ENCODE results near the gene CCDC126. TPM values are rescaled to one million over a fixed set of nuclear protein-coding genes. Genes with fewer than 3 reads are reported as not detected.

The CCDC126 gene
- total and polyA plus RNA-seq, 2 of the 8 experiments (the other 6 are each of a cell fraction or from before 2014, with no cell fraction given), result 1.4 to 5.3 TPM

GRCh38 chr7:23547662-23548061, 49.5 kb upstream of the CCDC126 start:
- Histone ChIP-seq H2AK5ac (ENCODE audit: low read depth, low read length) (no peak overlapping the region), H2BK120ac (replicated peaks; ENCODE audit: low read depth, low read length) (no peak overlapping the region), H3K4me3 (ENCODE audit: extremely low read depth in 1 of 4, insufficient read depth in 2 of 4, low read depth in 3 of 4, low read length in 4 of 4) (no peak overlapping the region), H2AFZ (ENCODE audit: low read length) (no peak overlapping the region), H3K9me3 (ENCODE audit: insufficient read depth in 2 of 2, low read depth in 1 of 2, low read length in 1 of 2) (peaks cover 0 to 2% of the 10 kb centered on the region in 2 experiments; a peak in 1 of 4 replicates), H3K23me2 (ENCODE audit: low read depth, low read length) (no peaks in the 10 kb centered on the region), H3K14ac (ENCODE audit: insufficient read length) (no peak overlapping the region), H2BK20ac (ENCODE audit: low read length) (no peak overlapping the region), H4K8ac (ENCODE audit: extremely low read depth, insufficient read depth, low read length) (no peak overlapping the region), H4K91ac (replicated peaks; ENCODE audit: insufficient read length, low read length) (no peak overlapping the region), H3K79me1 (ENCODE audit: low read depth, low read length) (no peaks in the 10 kb centered on the region), H3K4me1 (replicated peaks in 1 of 4; ENCODE audit: control insufficient read depth in 3 of 4, insufficient read depth in 4 of 4, low read length in 3 of 4) (no peaks in the 10 kb centered on the region), H3K4ac (replicated peaks; ENCODE audit: insufficient read length, low read depth, low read length) (no peak overlapping the region), H3K79me2 (ENCODE audit: control insufficient read depth in 1 of 2, insufficient read depth in 2 of 2, low read length in 2 of 2) (no peaks in the 10 kb centered on the region), H3K27me3 (replicated peaks in 1 of 4; ENCODE audit: control insufficient read depth in 3 of 4, extremely low read depth in 1 of 4, insufficient read depth in 3 of 4, low read length in 3 of 4) (no peaks in the 10 kb centered on the region), H3K23ac (ENCODE audit: insufficient read length) (no peak overlapping the region), H3K4me2 (ENCODE audit: insufficient read depth in 1 of 2, low read depth in 2 of 2, low read length in 2 of 2) (no peak overlapping the region), H2BK15ac (ENCODE audit: low read length) (no peak overlapping the region), H3K27ac (ENCODE audit: low read depth, low read length) (no peak overlapping the region), H3K36me3 (ENCODE audit: control insufficient read depth in 2 of 4, insufficient read depth in 4 of 4, low read length in 3 of 4) (no peaks in the 10 kb centered on the region), H3K9ac (replicated peaks in 1 of 4; ENCODE audit: extremely low read depth in 1 of 4, low read depth in 3 of 4, low read length in 3 of 4) (no peak overlapping the region), H4K5ac (ENCODE audit: insufficient read length, low read depth, low read length) (no peak overlapping the region), H2BK12ac (ENCODE audit: low read depth, low read length) (no peak overlapping the region), H3K18ac (ENCODE audit: extremely low read depth, low read length) (no peak overlapping the region), H4K20me1 (replicated peaks in 1 of 2; ENCODE audit: control insufficient read depth in 1 of 2, insufficient read depth in 2 of 2, low read length in 2 of 2) (no peaks in the 10 kb centered on the region), H2BK5ac (ENCODE audit: low read depth, low read length) (no peak overlapping the region), H3K56ac (replicated peaks; ENCODE audit: insufficient read length, low read depth, low read length) (no peak overlapping the region)
- 84% methylated on average over 4 of the region's 4 CpGs; no CpG with 5 or more reads in 1 of the 2 experiments for WGBS, 2 experiments (ENCODE audit: extremely low coverage in 1 of 2, insufficient coverage in 1 of 2, insufficient read length in 1 of 2, insufficient replicate concordance in 2 of 2, low coverage in 1 of 2, low lambda C conversion rate in 2 of 2, missing lambda C conversion rate in 1 of 2)
- DNase-seq (ENCODE audit: low read depth in 1 of 2, low spot score in 2 of 2) (no peak), FAIRE-seq (no peak)
- ChIA-PET POLR2A (ENCODE audit: partially characterized antibody) (interaction anchor here (0.7 kb wide), 1 partner anchor 17 kb away, joined by 4 read pairs; no protein-coding TSS in a partner anchor), CTCF (ENCODE audit: partially characterized antibody) (interaction anchor here (0.6 to 5.0 kb wide), 24 partner anchors 9 to 1473 kb away, joined by 3 to 26 read pairs (median 4); partner anchors contain the start of gene STK31)
- no peak for TF ChIP-seq MAX (IDR thresholded peaks at IDR 0.05)
- TF ChIP-seq EP300 (IDR thresholded peaks at IDR 0.05; ENCODE audit: borderline replicate concordance in 1 of 2, low read depth in 2 of 2, low read length in 2 of 2), result no peak
- no peak for TF ChIP-seq JUND (IDR thresholded peaks at IDR 0.05; ENCODE audit: low read length)
- no peak for TF ChIP-seq CHD1 (IDR thresholded peaks at IDR 0.05; ENCODE audit: low read depth, low read length)
- no peak for TF ChIP-seq SUZ12 (IDR thresholded peaks at IDR 0.05; ENCODE audit: low read length)
- TF ChIP-seq ATF3 (IDR thresholded peaks at IDR 0.05; ENCODE audit: insufficient read depth, low read depth, low read length), result no peak
- TF ChIP-seq RXRA (IDR thresholded peaks at IDR 0.05; ENCODE audit: insufficient read depth, low read depth, low read length), result no peak
- no peak for TF ChIP-seq POLR2AphosphoS5 (IDR thresholded peaks at IDR 0.05; ENCODE audit: low read depth, low read length)
- TF ChIP-seq ATF2 (IDR thresholded peaks at IDR 0.05; ENCODE audit: low read length), result no peak
- no peak for TF ChIP-seq ZNF274 (IDR thresholded peaks at IDR 0.05; ENCODE audit: borderline replicate concordance, extremely low read depth, low read length)
- TF ChIP-seq TAF7 (optimal IDR thresholded peaks at IDR 0.05; ENCODE audit: borderline replicate concordance, low read depth, low read length), result no peak
